ENCODE data around the gene P4HA3. TPM values are rescaled to one million over a fixed set of nuclear protein-coding genes. Genes with fewer than 3 reads are reported as not detected.

The P4HA3 gene
- polyA plus RNA-seq, 4 donors: 0.76 to 1.7 (median 1.2) TPM

DNA sequence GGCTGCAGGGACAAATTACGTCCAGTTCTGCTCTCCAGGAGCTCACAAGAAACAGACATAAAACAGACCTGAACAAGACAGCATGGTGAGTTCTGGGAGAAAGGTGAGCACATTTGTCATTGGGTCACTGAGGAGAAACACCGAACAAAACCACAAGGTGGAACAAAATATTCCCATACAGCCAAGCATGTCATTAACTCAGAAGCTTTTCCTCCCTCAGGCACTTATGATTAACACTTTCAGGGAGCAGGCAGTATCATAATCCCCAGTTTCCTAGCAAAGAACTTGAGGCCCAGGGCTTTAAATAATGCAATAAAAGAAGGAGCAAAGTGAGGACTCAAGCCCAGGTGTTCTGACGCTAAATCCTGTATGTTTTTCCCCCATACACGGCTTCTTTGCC lies 43.0 kb downstream of the P4HA3 start:
- DNase-seq (ENCODE audit: low read depth in 4 of 4, low spot score in 2 of 4): no peak

DNA sequence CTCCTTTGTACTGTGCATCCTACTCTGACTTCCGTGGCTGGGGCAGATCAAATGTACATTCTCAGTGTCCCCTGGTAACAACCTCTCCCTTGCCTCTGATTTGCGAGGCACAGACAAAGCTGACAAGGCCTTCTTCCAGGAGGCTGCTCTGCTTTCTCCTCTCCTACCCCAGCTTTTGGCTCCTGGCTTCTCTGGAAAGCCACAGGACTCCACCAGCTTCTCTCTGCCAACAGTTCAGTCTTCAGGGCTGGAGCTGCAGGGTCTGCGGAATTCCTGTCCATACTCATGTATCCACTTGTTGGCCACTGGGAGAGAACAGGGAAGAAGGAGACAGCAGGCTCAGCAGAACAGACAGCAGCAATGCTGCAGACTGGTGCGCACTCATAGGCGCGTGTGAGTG lies 44.4 kb downstream of the P4HA3 start:
- DNase-seq (ENCODE audit: low read depth in 4 of 4, low spot score in 2 of 4): no peak

DNA sequence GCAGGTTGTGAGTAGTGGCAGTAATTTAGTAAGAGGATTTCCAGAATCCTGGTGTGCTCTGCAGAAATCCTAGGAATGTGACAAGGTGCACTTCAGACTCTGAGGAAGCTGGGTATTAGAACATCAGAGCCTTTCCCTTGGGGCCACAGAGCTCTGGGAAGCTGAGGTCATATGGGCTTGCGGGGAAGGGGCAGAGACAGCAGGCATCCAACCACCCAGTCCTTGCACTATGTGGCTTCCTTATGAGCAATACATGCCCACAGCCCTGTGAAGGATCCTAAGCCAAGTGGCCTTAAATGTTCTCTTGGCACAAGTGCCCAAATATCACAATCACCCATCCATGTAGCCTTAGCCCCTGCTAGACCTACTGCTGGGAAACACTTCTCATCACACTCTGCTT lies 46.2 kb downstream of the P4HA3 start:
- DNase-seq (ENCODE audit: low read depth in 4 of 4, low spot score in 2 of 4): no peak

DNA sequence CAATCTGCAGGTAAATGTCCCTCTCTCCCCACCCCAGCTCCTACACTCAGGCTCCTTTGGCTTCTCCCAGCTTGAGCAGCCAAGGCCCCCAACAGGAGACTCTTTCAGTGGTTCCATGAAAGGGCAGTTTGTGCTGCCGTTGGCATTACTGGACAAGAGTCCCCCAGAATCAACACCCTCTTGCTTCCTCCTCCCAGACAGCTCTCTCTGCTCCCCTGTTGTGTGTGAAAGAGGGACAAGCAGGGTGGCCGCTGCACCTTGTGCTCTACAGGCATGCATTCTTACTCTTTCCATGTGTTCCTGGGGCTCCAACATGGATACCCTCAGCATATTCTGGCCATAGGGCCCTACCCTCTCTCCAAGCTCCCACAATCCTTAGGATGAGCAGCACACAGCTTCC lies 48.7 kb downstream of the P4HA3 start:
- DNase-seq (ENCODE audit: low read depth in 4 of 4, low spot score in 2 of 4): no peak

DNA sequence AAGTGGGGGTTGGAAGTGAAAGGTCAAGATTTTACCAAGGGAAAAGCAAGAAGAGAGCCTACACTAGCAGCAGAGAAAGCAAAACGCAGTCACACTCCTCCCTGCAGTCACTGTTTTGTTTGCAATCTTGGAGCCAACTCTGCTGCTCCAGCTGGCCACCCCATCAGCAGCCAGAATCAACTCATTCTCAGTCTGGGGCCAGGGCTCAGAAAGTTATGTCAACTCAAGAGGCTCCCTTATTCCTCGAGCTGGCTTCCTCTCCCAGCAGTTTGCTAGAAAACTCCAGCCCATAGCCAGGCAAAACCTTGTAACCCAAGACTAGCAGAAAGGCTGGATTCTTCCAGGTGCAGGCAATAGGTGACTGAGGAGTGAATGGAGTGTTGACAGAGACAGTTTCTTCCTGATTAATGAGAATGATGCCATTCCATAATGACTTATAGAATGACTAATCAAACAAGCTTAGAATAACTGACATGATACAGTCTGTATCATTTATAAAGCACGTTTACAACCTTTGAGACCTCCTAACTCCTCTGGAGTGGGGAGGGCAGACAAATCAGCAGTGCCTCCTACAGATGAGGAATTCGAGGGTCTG lies 53.4 kb downstream of the P4HA3 start:
- peak in 2 of 4 donors; percentile 31 to 37 for DNase-seq (ENCODE audit: low read depth in 4 of 4, low spot score in 2 of 4)

DNA sequence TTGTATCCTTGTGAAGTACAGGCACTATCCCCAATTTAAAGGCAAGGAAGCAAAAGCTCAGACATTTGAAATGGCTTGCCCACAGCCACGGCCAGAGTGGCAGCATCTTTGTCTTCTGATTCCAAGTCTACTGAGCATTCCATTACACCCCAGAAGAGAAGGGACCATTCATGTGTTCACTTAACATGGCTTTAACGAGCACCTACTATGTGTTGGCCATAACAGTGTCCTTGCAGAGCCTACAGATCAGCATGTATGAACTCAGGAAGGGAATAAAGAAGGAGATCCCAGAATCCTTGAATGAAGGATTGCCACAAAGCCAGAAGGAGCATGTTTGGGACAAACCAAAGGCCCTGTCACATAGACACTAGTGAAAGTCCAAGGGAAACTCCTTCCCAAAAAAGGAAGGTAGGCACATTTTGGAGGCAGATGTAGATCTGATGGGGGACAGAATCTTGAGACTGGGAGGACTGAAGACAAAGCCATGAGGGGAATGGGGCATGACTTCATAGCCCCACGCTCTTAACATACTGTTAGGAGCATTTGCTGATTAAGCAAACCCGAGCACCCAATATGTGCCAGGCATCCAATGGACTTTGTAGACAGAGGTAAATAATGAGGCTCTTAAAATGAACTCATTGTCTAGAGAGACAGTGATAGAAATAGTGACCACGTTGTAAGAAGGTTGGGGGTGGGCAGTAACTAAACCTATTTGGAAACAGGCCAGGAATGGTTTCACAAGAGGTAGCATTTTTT lies 54.9 kb downstream of the P4HA3 start:
- no peak for DNase-seq (ENCODE audit: low read depth in 4 of 4, low spot score in 2 of 4)

DNA sequence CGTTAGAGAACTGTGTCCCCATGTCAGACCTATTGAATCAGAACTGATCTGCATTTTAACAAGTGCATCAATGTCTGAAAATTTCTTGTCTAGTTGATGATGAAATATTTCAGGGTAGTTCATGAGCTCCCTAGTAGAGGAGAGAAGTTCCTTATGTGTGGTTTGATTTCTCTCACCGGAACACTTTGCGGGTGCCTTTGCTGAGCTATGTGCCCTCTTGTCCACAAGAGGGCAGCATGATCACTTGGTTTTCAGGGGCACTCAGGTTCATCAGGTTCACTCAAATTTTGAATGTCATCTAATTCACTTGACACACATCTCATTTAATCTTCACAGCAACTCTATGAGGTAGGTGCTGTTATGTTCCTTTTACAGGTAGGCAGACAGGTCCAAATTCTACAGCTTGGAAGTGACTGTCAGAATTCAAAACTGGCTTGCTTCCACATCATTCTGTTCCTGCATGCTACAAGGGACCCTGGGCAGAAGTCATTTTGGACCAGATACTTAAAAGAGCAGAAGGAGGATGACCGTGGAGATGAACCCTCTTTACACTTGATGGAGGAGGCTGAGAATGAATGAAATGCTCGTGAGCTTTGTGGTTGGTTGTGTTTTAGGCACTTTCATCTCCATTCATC lies 55.6 kb downstream of the P4HA3 start:
- peak in 3 of 4 donors; percentile 17 to 47 (median 38) for DNase-seq (ENCODE audit: low read depth in 4 of 4, low spot score in 2 of 4)

DNA sequence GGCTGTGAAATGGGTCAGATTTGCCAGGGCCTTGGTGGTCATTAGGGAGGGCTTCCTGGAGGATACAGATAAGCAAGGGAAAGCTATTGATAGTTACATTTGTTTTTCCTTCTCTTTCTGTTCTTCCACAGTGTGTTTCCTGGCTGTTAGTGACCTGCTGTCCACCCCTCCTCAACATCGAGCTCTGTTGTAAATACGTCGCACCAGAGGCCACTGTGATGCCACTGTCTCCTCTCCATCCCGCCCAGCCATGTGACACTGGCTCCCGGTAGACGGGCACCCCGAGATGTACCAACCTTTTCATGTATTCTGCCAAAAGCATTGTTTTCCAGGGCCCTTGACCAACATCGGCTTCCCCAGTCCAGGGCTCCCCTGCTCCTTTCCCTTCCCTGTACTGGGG lies 58.1 kb downstream of the P4HA3 start:
- no peak for DNase-seq (ENCODE audit: low read depth in 4 of 4, low spot score in 2 of 4)

DNA sequence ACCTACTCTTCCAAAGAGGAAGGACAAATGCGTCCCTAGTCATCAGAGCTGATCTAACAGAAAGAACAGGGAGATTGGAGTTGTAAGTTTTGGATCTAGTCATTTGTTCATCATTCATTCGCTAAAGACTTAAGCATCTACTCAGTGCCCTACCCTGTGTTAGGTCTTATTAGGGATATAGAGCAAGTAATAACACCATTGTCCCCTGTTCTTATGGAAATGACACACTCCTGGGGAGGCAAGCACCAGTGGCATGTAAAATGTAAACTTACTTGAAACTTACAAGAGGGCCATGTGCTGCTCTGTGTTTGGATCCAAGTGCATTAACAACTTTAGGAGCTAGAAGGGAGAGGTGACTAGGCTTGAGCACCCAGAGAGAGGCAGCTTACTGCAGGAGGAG lies 61.9 kb downstream of the P4HA3 start:
- no peak for DNase-seq (ENCODE audit: low read depth in 4 of 4, low spot score in 2 of 4)

DNA sequence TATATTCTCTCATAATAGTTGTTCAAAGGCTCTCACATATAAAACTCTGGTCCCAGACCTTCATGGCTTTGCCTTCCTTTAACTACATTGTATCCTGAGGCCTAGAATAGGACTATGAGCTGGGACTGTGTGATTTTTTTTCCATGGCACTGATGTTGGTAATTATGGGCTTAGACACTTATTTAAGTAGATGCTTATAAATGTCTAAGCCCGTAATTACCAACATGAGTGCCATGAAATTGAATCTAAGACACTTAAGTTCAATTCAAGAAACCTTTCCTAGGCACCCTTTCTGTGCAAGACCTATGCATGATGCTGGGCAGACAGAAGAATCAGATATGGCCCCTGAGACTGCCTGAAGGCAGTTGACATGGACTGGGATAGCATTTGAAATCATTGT lies 63.0 kb downstream of the P4HA3 start:
- no peak for DNase-seq (ENCODE audit: low read depth in 4 of 4, low spot score in 2 of 4)

DNA sequence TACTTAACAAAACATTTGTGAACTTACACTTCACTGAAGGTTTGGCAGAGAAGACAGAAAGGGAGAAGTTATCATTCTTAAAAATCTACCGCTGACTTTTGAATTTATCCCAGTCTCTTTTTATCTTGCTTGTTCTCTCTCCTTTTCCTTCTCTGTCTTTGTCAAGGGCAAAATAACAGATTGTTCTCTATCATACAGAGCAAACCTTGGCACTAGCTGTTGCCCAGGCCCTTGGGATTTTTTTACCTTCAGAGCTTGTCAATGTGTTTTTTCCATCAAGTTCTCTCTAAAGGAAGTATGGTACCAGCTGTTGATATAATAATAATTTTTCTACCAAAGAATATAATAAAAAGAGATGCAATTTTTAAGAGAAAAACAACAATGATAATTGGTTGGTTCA lies 73.2 kb downstream of the P4HA3 start:
- DNase-seq (ENCODE audit: low read depth in 4 of 4, low spot score in 2 of 4): no peak

DNA sequence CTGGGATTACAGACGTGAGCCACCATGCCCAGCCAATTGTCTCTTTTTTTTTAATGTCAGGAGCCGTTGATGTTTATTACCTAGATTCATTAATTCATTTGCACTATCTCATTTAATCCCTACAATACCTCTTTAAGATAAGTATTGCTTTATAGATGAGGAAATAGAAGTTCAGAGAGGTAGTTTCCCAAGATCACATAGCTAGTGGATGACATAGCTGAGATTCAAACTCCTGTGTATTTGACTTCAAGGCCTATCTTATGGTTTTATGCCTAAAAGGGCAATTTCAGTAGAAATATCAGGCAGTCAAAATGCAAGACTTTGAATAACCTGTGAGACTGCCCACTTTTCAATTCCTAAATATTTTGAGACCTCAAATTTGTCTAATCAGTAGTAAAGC lies 73.9 kb downstream of the P4HA3 start:
- DNase-seq (ENCODE audit: low read depth in 4 of 4, low spot score in 2 of 4): no peak

DNA sequence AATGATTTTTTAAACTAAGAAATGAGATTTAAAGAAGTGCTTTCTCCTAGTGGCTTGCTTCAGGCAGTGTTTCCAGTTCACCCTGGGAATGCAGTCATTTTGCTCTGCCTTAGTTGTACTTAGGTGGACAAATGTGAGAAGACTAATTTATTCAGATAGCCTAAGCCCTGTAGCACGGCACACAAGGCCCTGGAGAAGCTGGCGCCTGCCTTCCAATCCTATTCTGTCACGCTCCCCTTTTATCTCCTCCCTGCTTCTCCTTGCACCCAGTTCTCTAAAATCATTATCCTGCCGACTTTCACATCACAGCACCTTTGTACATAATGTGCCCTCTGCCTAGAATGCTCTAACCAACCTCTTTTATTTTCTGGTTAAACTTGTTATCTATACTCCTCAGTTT lies 76.3 kb downstream of the P4HA3 start:
- DNase-seq (ENCODE audit: low read depth in 4 of 4, low spot score in 2 of 4): no peak

DNA sequence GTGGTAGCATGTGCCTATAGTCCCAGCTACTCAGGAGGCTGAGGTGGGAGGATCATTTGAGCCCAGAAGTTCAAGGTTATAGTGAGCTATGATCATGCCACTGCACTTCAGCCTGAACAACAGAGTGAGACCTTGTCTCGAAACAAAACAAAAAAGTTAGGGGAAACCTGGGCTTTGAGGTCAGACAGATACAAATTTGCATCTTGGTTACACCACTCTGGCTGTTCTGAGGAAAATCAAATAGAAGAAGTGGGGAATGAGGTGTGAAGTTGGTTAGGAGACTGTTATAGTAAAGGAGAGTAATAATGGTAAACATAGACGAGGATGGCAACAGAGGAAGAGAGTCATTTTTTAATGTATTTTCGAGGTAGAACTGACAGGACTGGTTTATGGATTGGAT lies 77.8 kb downstream of the P4HA3 start:
- no peak for DNase-seq (ENCODE audit: low read depth in 4 of 4, low spot score in 2 of 4)

DNA sequence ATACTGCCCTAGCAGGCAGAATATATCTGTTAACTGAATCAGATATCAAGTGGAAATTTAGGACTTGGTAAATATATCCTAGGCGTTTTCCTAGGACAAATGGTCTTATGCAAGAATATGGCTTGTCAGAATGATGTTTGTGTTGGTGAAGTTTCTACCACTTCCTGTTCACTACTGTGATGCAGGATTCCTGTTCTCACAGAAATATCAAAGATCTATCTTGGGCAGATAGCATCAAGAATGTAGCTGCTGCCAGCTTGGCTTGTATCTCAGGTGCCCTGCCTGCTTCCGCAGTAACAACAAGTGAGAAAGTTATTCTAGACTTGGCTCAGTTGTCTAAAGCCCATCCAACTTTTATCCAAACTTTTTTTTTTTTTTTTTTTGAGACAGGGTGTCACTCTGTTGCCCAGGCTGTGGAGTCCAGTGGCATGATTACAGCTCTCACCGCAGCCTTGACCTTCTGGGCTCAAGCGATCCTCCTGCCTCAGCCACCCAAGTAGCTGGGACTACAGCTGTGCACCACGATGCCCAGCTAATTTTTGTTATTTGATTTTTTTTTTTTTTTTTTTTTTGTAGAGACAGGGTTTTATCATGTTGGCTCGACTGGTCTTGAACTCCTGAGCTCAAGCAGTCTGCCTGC lies 79.0 kb downstream of the P4HA3 start:
- no peak for DNase-seq (ENCODE audit: low read depth in 4 of 4, low spot score in 2 of 4)

DNA sequence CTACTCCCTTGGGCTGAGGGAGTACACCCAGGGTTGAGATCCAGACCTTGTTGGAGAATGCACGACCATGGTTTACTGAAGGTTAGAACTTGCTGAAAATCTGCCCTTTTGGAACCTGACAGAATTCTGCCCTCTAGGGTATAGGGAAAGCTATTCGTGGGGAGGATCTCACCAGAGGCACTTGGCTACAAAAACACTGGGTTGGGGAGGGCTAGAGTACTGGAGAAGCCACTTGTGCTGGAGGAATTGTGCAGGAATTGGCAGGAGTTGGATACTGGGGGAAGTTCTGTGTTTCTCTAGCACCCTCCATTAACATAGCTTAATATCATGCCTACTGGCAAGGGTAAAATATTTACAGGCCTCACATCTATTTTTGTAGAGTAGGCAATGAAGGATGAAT lies 84.5 kb downstream of the P4HA3 start:
- no peak for DNase-seq (ENCODE audit: low read depth in 4 of 4, low spot score in 2 of 4)

DNA sequence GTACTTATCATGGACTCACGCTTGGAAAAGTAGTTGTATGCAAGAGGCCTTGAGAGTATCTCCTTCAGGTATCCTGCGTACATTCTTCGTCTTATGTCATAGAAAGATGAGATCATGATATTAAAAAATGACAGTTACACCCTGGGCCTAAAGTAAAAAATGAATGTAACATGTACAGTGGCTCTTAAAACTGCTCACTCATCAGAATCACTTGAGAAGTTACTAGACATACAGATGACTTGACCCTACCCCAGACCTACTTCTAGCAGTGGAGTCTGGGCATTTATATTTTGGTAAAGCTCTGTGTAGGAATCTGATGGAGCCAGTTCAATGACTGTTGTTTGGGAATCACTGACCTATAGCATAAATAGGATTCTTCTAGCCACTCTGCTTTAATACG lies 85.9 kb downstream of the P4HA3 start:
- DNase-seq (ENCODE audit: low read depth in 4 of 4, low spot score in 2 of 4): no peak

DNA sequence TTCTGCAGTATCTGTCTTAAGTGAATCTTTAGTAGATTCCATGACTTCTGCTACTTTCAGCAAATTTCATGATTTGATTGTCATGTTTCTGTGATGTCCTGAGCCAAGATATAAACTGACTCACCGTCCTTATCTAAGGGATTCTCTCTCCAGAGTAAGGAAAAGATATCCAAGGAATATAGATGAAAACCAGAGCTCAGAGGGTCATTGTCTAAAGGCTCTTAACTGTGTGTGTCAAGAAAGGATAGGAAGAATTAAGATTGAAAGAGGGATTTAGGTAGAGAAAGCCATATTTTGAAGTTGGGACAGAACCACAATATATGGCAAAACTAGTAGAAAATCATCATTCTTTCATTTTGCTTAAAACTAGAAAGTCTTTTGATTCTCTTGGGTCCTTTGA lies 89.6 kb downstream of the P4HA3 start:
- DNase-seq (ENCODE audit: low read depth in 4 of 4, low spot score in 2 of 4): no peak

DNA sequence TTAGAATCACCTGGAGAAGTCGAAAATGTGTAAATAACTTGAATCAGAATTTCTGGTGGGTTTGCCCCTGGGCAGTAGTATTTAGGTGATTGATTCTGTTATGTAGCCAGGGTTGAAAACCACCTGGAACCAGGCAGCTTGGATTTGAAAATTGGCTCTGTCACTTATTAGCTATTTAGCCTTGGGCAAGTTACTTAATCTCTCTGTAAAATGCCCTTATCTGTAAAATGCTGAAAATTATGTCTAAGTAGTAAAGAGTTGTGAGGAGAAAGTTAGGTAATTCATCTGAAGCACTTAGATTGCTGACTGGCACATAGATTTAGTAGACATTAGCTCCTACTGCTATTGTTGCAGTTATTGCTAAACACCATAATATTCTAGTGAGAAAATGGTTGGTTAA lies 91.1 kb downstream of the P4HA3 start:
- peak in 1 of 4 donors; percentile 1 for DNase-seq (ENCODE audit: low read depth in 4 of 4, low spot score in 2 of 4)
